ENCODE measurements around the gene ELK1. TPM values are rescaled to one million over a fixed set of nuclear protein-coding genes. Genes with fewer than 3 reads are reported as not detected.
"Not testable (repeated sequence)": the region's sequence is repeated elsewhere in the genome, so short reads cannot be mapped to it uniquely, and the experiment has no call there.

ELK1 gene
- total RNA-seq, 4 donors from 2014 or later: 17.3 to 21.7 (median 17.7) TPM

DNA sequence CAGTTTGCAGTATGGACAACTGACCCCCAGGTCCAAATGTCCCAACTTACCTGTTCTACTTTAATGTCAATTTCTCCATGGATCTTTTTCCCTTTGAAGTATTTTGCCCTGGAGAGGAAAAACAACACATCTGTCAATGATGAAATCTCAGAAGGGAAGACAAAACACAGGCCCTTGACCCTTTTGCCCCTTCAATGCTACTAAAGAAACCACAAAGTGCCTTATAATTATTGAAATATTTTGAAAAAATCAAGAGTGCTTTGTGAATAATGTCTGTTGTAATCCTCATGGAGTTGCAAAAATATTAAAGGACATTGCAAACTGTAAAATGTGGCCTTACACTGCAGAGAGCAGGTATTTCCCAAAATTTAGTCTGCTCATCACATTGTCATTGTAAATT lies 43.3 kb downstream of the ELK1 start:
- intact Hi-C loops (cut with DNase I): no loop called here
- Histone ChIP-seq H3K4me3 (replicated peaks in 1 of 3) (no peak overlapping the region), H3K9me3 (no peaks in the 10 kb centered on the region), H3K27me3 (no peaks in the 10 kb centered on the region), H3K27ac (no peak overlapping the region), H3K4me1 (no peaks in the 10 kb centered on the region), H3K36me3 (no peaks in the 10 kb centered on the region)
- TF ChIP-seq POLR2A (IDR thresholded peaks at IDR 0.05): no peak
- TF ChIP-seq, protein P1, sequence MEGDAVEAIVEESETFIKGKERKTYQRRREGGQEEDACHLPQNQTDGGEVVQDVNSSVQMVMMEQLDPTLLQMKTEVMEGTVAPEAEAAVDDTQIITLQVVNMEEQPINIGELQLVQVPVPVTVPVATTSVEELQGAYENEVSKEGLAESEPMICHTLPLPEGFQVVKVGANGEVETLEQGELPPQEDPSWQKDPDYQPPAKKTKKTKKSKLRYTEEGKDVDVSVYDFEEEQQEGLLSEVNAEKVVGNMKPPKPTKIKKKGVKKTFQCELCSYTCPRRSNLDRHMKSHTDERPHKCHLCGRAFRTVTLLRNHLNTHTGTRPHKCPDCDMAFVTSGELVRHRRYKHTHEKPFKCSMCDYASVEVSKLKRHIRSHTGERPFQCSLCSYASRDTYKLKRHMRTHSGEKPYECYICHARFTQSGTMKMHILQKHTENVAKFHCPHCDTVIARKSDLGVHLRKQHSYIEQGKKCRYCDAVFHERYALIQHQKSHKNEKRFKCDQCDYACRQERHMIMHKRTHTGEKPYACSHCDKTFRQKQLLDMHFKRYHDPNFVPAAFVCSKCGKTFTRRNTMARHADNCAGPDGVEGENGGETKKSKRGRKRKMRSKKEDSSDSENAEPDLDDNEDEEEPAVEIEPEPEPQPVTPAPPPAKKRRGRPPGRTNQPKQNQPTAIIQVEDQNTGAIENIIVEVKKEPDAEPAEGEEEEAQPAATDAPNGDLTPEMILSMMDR (IDR thresholded peaks at IDR 0.05): no peak
- DNase-seq: no peak

DNA sequence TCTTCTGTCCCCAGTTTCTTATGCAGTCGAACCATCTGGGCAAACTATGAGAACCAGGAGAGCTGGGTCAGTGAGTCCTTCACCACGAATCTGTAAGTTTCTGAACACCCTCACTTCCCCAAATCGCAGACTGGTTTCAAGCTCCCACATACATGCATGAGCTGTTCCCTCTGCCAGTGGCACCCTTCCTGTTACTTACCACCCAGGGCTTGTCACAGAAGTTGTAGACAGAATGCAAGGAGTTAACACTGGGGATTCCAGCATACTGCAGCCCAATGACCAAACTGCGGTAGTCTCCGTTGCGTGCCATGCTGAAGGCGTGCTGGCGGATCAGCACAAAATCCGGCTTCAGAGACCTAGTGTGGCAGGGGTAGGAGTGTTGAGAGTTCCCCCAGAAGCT lies 45.3 kb downstream of the ELK1 start:
- WGBS, 2 donors: 55 to 68% methylated on average over 6 to 8 of the region's 9 CpGs
- Histone ChIP-seq H3K9me3 (no peaks in the 10 kb centered on the region), H3K4me1 (no peaks in the 10 kb centered on the region), H3K4me3 (replicated peaks in 1 of 3) (no peak overlapping the region), H3K36me3 (no peaks in the 10 kb centered on the region), H3K27me3 (no peaks in the 10 kb centered on the region), H3K27ac (no peak overlapping the region)
- TF ChIP-seq, protein P1 (IDR thresholded peaks at IDR 0.05): no peak
- TF ChIP-seq POLR2A (IDR thresholded peaks at IDR 0.05): no peak
- intact Hi-C loops (cut with DNase I): no loop called here
- no peak for DNase-seq

DNA sequence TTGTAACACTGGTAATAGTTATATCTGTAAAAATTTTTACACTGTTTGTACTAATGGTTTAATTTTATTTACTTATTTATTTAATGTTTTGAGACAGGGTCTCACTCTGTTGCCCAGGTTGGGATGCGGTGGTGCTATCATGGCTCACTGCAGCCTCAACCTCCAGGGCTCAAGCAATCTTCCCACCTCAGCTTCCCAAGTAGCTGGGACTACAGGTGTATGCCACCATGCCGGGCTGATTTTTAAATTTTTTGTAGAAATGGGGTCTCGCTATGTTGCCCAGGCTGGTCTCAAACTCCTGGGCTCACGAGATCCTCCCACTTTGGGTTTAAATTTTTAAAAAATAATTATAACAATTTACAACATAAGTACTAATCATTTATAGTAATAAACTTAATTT lies 47.2 kb downstream of the ELK1 start:
- H3K36me3 ChIP-seq; DNase-seq; H3K9me3 ChIP-seq; H3K4me3 ChIP-seq (replicated peaks in 1 of 3); H3K4me1 ChIP-seq; H3K27me3 ChIP-seq; intact Hi-C loops (cut with DNase I); H3K27ac ChIP-seq: not testable (repeated sequence)
- 89 to 96% methylated on average over 4 of the region's 4 CpGs for WGBS, 2 donors

DNA sequence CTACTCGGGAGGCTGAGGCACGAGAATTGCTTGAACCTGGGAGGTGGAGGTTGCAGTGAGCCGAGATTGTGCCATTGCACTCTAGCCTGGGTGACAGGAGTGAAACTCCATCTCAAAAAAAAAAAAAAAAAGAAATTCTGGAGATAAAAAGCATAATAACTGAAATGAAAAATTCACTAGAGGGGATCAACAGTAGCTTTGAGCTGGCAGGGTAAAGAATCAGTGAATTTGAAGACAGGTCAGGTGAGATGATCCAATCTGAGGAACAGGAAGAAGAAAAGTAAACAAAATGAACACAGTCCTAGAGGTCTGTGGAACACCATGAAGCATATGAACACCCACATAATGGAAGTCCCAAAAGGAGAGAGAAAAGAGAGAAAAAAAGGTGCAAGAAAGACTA lies 53.1 kb downstream of the ELK1 start:
- Histone ChIP-seq H3K9me3 (no peaks in the 10 kb centered on the region), H3K27me3 (no peaks in the 10 kb centered on the region), H3K4me3 (replicated peaks in 1 of 3) (no peak overlapping the region), H3K27ac (no peak overlapping the region), H3K4me1 (no peaks in the 10 kb centered on the region), H3K36me3 (no peaks in the 10 kb centered on the region)
- TF ChIP-seq, protein P1 (IDR thresholded peaks at IDR 0.05): no peak
- TF ChIP-seq POLR2A (IDR thresholded peaks at IDR 0.05): no peak
- WGBS, 2 donors: 91 to 95% methylated on average over 3 of the region's 3 CpGs
- no peak for DNase-seq
- intact Hi-C loops (cut with DNase I): no loop called here

DNA sequence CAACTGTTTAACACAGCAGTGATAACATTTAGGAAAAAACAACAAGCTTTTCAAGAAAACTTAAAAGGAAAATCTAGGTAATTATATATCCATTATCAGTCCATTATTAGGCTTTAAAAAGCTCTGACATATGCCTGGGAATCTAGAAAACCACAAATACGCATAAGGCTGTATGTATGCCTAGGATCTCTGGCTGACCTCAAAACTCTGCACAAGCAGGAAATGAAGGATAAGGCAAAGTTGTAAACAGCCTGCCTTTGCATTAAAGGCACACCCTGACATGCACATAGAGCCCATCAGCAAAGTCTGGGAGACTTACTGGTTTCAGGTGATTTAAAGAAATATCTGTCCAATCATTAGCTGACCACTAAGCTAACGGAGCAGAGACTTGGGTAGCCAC lies 54.1 kb downstream of the ELK1 start:
- 83 to 94% methylated on average over 2 of the region's 2 CpGs for WGBS, 2 donors
- intact Hi-C loops (cut with DNase I): no loop called here
- Histone ChIP-seq H3K36me3 (no peaks in the 10 kb centered on the region), H3K27me3 (no peaks in the 10 kb centered on the region), H3K9me3 (no peaks in the 10 kb centered on the region), H3K27ac (no peak overlapping the region), H3K4me1 (no peaks in the 10 kb centered on the region), H3K4me3 (replicated peaks in 1 of 3) (no peak overlapping the region)
- TF ChIP-seq POLR2A (IDR thresholded peaks at IDR 0.05): no peak
- TF ChIP-seq, protein P1 (IDR thresholded peaks at IDR 0.05): no peak
- no peak for DNase-seq

DNA sequence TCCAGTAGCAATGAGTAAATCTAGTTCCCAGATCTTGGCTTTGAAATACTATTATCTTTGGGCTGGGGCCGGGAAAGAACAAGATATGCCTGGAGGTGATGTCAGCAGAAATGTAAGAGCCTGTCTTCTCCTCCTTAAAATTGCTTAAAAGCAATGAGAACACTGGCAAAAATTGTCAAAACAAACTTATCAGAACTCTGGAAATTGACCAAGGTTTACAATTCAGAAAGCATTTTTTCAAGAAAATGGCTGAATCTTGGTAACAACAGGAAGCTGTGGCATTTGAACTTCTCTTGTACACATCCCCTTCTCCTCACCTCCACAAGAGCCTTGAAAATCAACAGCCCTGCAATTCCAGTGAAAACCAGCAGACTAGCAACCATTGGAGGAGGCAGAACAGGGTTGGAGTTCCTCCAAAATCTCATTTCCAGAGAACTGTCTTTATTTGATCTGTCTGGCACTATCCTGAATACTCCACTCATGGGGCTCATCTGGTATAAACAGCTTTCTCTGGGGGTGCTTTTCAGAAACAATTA lies 54.6 kb downstream of the ELK1 start:
- no peaks in the 10 kb centered on the region for H3K36me3 ChIP-seq
- no peaks in the 10 kb centered on the region for H3K4me1 ChIP-seq
- TF ChIP-seq, protein P1 (IDR thresholded peaks at IDR 0.05): no peak
- TF ChIP-seq POLR2A (IDR thresholded peaks at IDR 0.05): no peak
- no peak for DNase-seq
- 71 to 80% methylated on average over 1 of the region's 1 CpG for WGBS, 2 donors
- no peaks in the 10 kb centered on the region for H3K27me3 ChIP-seq
- intact Hi-C loops (cut with DNase I): no loop called here
- H3K27ac ChIP-seq: no peak overlapping the region
- H3K9me3 ChIP-seq: no peaks in the 10 kb centered on the region
- H3K4me3 ChIP-seq (replicated peaks in 1 of 3): no peak overlapping the region

Measured in thyroid gland (tissue), 4 donors.